Measurements from ENCODE around the gene EFL1.
"Not testable (repeated sequence)": the region's sequence is repeated elsewhere in the genome, so short reads cannot be mapped to it uniquely, and the experiment has no call there.

EFL1 gene

GRCh38 chr15:82294061-82294690 lies 31.6 kb upstream of the EFL1 start:
- TF ChIP-seq, protein P1, sequence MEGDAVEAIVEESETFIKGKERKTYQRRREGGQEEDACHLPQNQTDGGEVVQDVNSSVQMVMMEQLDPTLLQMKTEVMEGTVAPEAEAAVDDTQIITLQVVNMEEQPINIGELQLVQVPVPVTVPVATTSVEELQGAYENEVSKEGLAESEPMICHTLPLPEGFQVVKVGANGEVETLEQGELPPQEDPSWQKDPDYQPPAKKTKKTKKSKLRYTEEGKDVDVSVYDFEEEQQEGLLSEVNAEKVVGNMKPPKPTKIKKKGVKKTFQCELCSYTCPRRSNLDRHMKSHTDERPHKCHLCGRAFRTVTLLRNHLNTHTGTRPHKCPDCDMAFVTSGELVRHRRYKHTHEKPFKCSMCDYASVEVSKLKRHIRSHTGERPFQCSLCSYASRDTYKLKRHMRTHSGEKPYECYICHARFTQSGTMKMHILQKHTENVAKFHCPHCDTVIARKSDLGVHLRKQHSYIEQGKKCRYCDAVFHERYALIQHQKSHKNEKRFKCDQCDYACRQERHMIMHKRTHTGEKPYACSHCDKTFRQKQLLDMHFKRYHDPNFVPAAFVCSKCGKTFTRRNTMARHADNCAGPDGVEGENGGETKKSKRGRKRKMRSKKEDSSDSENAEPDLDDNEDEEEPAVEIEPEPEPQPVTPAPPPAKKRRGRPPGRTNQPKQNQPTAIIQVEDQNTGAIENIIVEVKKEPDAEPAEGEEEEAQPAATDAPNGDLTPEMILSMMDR (IDR thresholded peaks at IDR 0.05; ENCODE audit: extremely low read depth, missing control alignments), result no peak
- no peak for DNase-seq (ENCODE audit: low spot score)

- DNase-seq (ENCODE audit: low spot score), result no peak
- TF ChIP-seq, protein P1 (IDR thresholded peaks at IDR 0.05; ENCODE audit: extremely low read depth, missing control alignments), result no peak
Measured at GRCh38 chr15:82292271-82292670, 29.7 kb upstream of the EFL1 start.

GRCh38 chr15:82288202-82288601 lies 25.7 kb upstream of the EFL1 start:
- DNase-seq (ENCODE audit: low spot score), result not testable (repeated sequence)

DNA sequence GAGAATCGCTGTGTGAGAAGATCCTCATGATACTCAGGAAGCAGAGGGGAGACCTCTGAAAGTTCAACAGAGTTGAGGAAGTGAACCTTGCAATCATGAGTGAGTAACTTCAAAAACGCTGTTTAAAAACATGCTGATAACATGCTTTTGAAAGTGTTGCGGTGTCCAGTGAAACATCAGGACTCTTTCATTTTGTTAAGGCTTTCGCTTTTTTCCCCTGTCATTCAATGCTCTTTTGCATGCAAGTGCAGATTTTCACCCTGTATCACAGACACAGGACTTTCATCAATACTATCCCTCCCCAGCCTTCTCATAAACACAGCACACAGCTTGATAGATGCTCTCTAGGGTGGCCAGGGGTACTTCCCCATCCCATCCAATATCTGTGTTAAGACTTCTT lies 23.9 kb upstream of the EFL1 start:
- peak; percentile 50 for DNase-seq (ENCODE audit: low spot score)

DNA sequence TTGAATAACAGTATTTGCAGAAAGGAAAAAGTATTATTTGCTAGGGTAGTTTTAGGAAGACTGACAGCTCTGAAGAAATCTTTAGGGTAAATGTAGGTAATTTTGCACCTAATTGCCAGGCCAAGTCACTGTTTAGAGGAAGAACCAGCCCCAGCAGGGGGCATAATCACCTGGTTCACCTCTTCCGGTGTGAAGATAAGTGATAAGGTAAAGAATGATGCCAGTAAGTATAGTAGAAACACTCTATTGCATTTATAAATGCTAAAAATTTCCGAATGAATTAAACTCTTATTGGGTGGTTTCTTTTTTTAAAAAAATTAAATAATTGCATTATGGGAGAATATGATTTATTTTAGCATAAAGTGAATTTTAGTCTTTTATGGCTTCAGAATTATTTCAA lies 21.8 kb upstream of the EFL1 start:
- not testable (repeated sequence) for DNase-seq (ENCODE audit: low spot score)

GRCh38 chr15:82282386-82282785 lies 19.9 kb upstream of the EFL1 start:
- not testable (repeated sequence) for DNase-seq (ENCODE audit: low spot score)

DNA sequence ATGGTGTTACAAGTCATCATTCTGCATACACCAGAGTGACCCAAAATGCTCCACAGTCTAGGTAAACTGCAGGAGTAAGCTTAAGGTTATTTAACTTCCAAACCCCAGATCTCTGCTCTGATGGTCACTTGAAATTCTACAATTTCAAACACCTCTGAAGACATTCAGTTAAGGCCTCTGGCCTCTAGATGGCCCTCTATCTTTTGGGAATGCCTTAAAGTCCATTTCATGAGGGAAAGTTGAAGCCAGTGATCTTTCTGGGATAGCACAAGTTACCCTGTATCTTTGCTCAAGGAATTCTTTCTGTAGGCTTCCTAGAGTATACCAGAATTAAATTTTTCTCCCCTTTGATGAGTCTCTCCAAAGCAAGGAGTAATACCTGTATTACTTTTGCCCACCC lies 18.7 kb upstream of the EFL1 start:
- not testable (repeated sequence) for DNase-seq (ENCODE audit: low spot score)

- TF ChIP-seq, protein P1 (IDR thresholded peaks at IDR 0.05; ENCODE audit: extremely low read depth, missing control alignments), result no peak
- no peak for DNase-seq (ENCODE audit: low spot score)
Measured at GRCh38 chr15:82275410-82275809, 12.9 kb upstream of the EFL1 start.

DNA sequence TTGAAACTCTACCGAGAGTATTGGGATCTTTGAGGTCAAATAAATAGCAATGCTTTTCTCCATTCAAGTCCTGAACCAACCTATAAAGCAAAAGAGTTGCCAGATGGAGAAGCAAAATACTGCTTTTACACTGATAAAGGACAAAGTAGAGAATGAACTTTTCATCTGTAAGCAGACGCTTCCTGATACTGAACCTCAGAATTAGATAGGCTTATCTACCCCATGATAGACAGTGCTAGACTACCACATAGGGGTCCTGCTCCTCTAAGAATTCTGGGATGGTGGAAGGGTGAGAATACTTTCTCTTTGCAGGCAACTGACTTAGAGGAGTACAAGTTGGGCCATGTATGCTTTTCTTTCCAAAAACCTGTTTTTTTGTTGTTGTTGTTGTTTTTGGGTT lies 9.6 kb upstream of the EFL1 start:
- TF ChIP-seq, protein P1 (IDR thresholded peaks at IDR 0.05; ENCODE audit: extremely low read depth, missing control alignments), result no peak
- DNase-seq (ENCODE audit: low spot score), result no peak

DNA sequence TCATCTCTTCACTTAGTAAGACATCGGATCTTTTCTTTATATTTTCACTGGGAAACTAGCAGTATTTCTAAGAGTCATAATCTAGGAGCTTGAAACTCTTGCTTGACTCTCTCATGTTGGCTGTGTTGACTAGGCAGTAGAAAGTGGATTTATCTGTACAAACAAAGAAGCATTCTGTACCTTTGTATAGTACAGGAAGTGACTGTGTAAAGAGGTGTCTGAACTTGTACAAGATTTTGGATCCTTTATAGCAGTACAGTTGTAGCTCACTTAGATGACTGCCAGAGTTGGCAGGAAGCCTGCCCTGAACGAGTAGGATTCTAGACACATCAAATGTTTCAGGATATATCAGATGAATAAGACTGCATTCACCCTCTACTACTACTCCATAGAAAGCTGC lies 5.9 kb upstream of the EFL1 start:
- not testable (repeated sequence) for DNase-seq (ENCODE audit: low spot score)

DNA sequence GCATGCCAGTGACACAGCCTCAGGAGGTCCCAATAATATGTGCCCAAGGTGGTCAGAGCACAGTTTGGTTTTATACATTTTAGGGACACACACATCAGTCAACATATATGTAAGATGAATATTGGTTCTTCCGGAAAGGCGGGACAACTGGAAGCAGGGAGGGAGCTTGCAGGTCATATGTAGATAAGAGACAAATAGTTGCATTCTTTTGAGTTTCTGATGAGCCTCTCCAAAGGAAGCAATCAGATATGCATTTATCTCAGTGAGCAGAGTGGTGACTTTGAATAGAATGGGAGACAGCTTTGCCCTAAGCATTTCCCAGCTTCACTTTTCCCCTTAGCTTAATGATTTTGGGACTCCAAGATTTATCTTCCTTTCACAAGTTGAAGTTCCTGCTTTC lies 4.6 kb upstream of the EFL1 start:
- DNase-seq (ENCODE audit: low spot score), result not testable (repeated sequence)

DNA sequence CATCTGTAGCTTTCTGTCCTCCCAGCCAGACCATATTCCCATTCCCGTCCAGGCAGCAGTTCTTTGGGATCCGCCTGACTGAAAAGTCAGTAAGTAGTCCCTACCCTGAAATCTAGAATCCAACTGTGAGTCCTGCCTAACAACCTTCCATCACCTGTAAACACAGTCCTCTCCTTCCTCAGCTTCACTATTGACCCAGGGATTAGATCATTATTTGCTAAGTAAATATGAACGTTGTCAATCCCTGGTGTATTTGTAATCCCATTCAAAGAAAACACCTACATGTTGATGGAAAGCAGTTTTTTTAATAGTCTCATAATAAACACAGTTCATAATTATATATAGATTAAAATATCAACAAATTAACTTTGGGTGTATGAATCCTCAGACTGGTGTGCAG lies 816 bp upstream of the EFL1 start:
- no peak for DNase-seq (ENCODE audit: low spot score)

GRCh38 chr15:82261566-82262421 lies 740 bp downstream of the EFL1 start:
- peak; percentile 10 for DNase-seq (ENCODE audit: low spot score)

More for the DNA sequence above, 816 bp upstream of the EFL1 start:
- TF ChIP-seq, protein P1 (IDR thresholded peaks at IDR 0.05; ENCODE audit: extremely low read depth, missing control alignments), result no peak

DNA sequence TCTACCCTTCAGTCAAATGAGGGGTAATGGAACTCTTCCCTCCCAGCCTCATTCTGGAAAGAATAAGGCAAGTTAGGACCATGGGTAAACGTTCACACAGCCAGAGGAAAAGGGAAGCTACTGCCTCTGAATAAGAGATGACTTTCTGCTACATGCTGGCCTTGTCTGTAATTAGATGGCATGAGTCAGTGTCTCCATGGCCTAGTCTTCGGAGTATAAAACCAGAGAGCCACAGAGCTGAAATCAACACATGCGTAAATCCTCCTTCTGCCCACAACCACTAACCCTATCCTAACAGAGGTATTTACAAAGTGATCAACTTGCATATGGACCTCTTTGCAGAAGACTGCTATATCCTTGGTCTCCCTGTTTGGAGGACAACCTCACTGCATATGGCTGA lies 14.3 kb downstream of the EFL1 start:
- DNase-seq (ENCODE audit: low spot score), result not testable (repeated sequence)

- not testable (repeated sequence) for DNase-seq (ENCODE audit: low spot score)
Measured at GRCh38 chr15:82245956-82246355, 16.6 kb downstream of the EFL1 start.

Data from GM20000 (cell line).